ENCODE measurements around the gene SIN3A.

The SIN3A gene

GRCh38 chr15:75362642-75363249 is 88.7 kb downstream of the SIN3A start:
- H3K36me3 ChIP-seq (ENCODE audit: control insufficient read depth, insufficient read depth, low read length), result peaks cover 90% of the 10 kb centered on the region
- H3K9me3 ChIP-seq (ENCODE audit: control insufficient read depth, insufficient read depth, low read depth, low read length), result no peaks in the 10 kb centered on the region
- no peak overlapping the region for H3K4me3 ChIP-seq (ENCODE audit: low read depth, low read length)
- no peaks in the 10 kb centered on the region for H3K4me1 ChIP-seq (ENCODE audit: control insufficient read depth, insufficient read depth, low read length)
- no peaks in the 10 kb centered on the region for H3K27me3 ChIP-seq (ENCODE audit: control insufficient read depth, insufficient read depth, low read length)
- H3K9ac ChIP-seq (ENCODE audit: low read length), result no peak overlapping the region
- H3K27ac ChIP-seq (ENCODE audit: low read depth, low read length), result no peak overlapping the region

- Histone ChIP-seq H3K4me3 (ENCODE audit: low read depth, low read length) (no peak overlapping the region), H3K9ac (ENCODE audit: low read length) (no peak overlapping the region), H3K27ac (ENCODE audit: low read depth, low read length) (no peak overlapping the region), H3K9me3 (ENCODE audit: control insufficient read depth, insufficient read depth, low read depth, low read length) (no peaks in the 10 kb centered on the region), H3K4me1 (ENCODE audit: control insufficient read depth, insufficient read depth, low read length) (no peaks in the 10 kb centered on the region), H3K36me3 (ENCODE audit: control insufficient read depth, insufficient read depth, low read length) (peaks cover 87% of the 10 kb centered on the region), H3K27me3 (ENCODE audit: control insufficient read depth, insufficient read depth, low read length) (no peaks in the 10 kb centered on the region)
Measured at GRCh38 chr15:75361989-75362641, 89.4 kb downstream of the SIN3A start.

- no peak overlapping the region for H3K9ac ChIP-seq (ENCODE audit: low read length)
- peaks cover 87% of the 10 kb centered on the region for H3K36me3 ChIP-seq (ENCODE audit: control insufficient read depth, insufficient read depth, low read length)
- H3K4me3 ChIP-seq (ENCODE audit: low read depth, low read length), result no peak overlapping the region
- H3K27ac ChIP-seq (ENCODE audit: low read depth, low read length), result no peak overlapping the region
- no peaks in the 10 kb centered on the region for H3K9me3 ChIP-seq (ENCODE audit: control insufficient read depth, insufficient read depth, low read depth, low read length)
- no peaks in the 10 kb centered on the region for H3K4me1 ChIP-seq (ENCODE audit: control insufficient read depth, insufficient read depth, low read length)
- no peaks in the 10 kb centered on the region for H3K27me3 ChIP-seq (ENCODE audit: control insufficient read depth, insufficient read depth, low read length)
Measured at GRCh38 chr15:75361361-75361988, 90.0 kb downstream of the SIN3A start.

- no peaks in the 10 kb centered on the region for H3K4me1 ChIP-seq (ENCODE audit: control insufficient read depth, insufficient read depth, low read length)
- H3K9ac ChIP-seq (ENCODE audit: low read length), result no peak overlapping the region
- peaks cover 87% of the 10 kb centered on the region for H3K36me3 ChIP-seq (ENCODE audit: control insufficient read depth, insufficient read depth, low read length)
- H3K9me3 ChIP-seq (ENCODE audit: control insufficient read depth, insufficient read depth, low read depth, low read length), result no peaks in the 10 kb centered on the region
- no peak overlapping the region for H3K4me3 ChIP-seq (ENCODE audit: low read depth, low read length)
- no peaks in the 10 kb centered on the region for H3K27me3 ChIP-seq (ENCODE audit: control insufficient read depth, insufficient read depth, low read length)
- no peak overlapping the region for H3K27ac ChIP-seq (ENCODE audit: low read depth, low read length)
Measured at GRCh38 chr15:75360856-75361255, 90.6 kb downstream of the SIN3A start.

- Histone ChIP-seq H3K27me3 (ENCODE audit: control insufficient read depth, insufficient read depth, low read length) (no peaks in the 10 kb centered on the region), H3K4me3 (ENCODE audit: low read depth, low read length) (no peak overlapping the region), H3K9ac (ENCODE audit: low read length) (no peak overlapping the region), H3K9me3 (ENCODE audit: control insufficient read depth, insufficient read depth, low read depth, low read length) (no peaks in the 10 kb centered on the region), H3K27ac (ENCODE audit: low read depth, low read length) (no peak overlapping the region), H3K4me1 (ENCODE audit: control insufficient read depth, insufficient read depth, low read length) (no peaks in the 10 kb centered on the region), H3K36me3 (ENCODE audit: control insufficient read depth, insufficient read depth, low read length) (peaks cover 85% of the 10 kb centered on the region)
Measured at GRCh38 chr15:75360391-75360790, 91.1 kb downstream of the SIN3A start.

GRCh38 chr15:75359537-75360250 is 91.8 kb downstream of the SIN3A start:
- Histone ChIP-seq H3K9me3 (ENCODE audit: control insufficient read depth, insufficient read depth, low read depth, low read length) (no peaks in the 10 kb centered on the region), H3K9ac (ENCODE audit: low read length) (no peak overlapping the region), H3K36me3 (ENCODE audit: control insufficient read depth, insufficient read depth, low read length) (peaks cover 85% of the 10 kb centered on the region), H3K4me3 (ENCODE audit: low read depth, low read length) (no peak overlapping the region), H3K27ac (ENCODE audit: low read depth, low read length) (no peak overlapping the region), H3K27me3 (ENCODE audit: control insufficient read depth, insufficient read depth, low read length) (no peaks in the 10 kb centered on the region), H3K4me1 (ENCODE audit: control insufficient read depth, insufficient read depth, low read length) (no peaks in the 10 kb centered on the region)

GRCh38 chr15:75358771-75359536 is 92.5 kb downstream of the SIN3A start:
- Histone ChIP-seq H3K36me3 (ENCODE audit: control insufficient read depth, insufficient read depth, low read length) (peaks cover 81% of the 10 kb centered on the region), H3K27me3 (ENCODE audit: control insufficient read depth, insufficient read depth, low read length) (no peaks in the 10 kb centered on the region), H3K27ac (ENCODE audit: low read depth, low read length) (no peak overlapping the region), H3K4me1 (ENCODE audit: control insufficient read depth, insufficient read depth, low read length) (no peaks in the 10 kb centered on the region), H3K9me3 (ENCODE audit: control insufficient read depth, insufficient read depth, low read depth, low read length) (no peaks in the 10 kb centered on the region), H3K4me3 (ENCODE audit: low read depth, low read length) (no peak overlapping the region), H3K9ac (ENCODE audit: low read length) (no peak overlapping the region)

- Histone ChIP-seq H3K4me1 (ENCODE audit: control insufficient read depth, insufficient read depth, low read length) (no peaks in the 10 kb centered on the region), H3K27ac (ENCODE audit: low read depth, low read length) (no peak overlapping the region), H3K9ac (ENCODE audit: low read length) (no peak overlapping the region), H3K27me3 (ENCODE audit: control insufficient read depth, insufficient read depth, low read length) (no peaks in the 10 kb centered on the region), H3K9me3 (ENCODE audit: control insufficient read depth, insufficient read depth, low read depth, low read length) (no peaks in the 10 kb centered on the region), H3K4me3 (ENCODE audit: low read depth, low read length) (no peak overlapping the region), H3K36me3 (ENCODE audit: control insufficient read depth, insufficient read depth, low read length) (peaks cover 83% of the 10 kb centered on the region)
Measured at GRCh38 chr15:75357976-75358673, 93.4 kb downstream of the SIN3A start.

GRCh38 chr15:75356517-75356916 is 95.0 kb downstream of the SIN3A start:
- H3K27me3 ChIP-seq (ENCODE audit: control insufficient read depth, insufficient read depth, low read length), result no peaks in the 10 kb centered on the region
- no peak overlapping the region for H3K27ac ChIP-seq (ENCODE audit: low read depth, low read length)
- H3K4me1 ChIP-seq (ENCODE audit: control insufficient read depth, insufficient read depth, low read length), result no peaks in the 10 kb centered on the region
- no peaks in the 10 kb centered on the region for H3K9me3 ChIP-seq (ENCODE audit: control insufficient read depth, insufficient read depth, low read depth, low read length)
- peaks cover 68% of the 10 kb centered on the region for H3K36me3 ChIP-seq (ENCODE audit: control insufficient read depth, insufficient read depth, low read length)
- H3K9ac ChIP-seq (ENCODE audit: low read length), result peak overlapping the region; percentile 11
- H3K4me3 ChIP-seq (ENCODE audit: low read depth, low read length), result no peak overlapping the region

GRCh38 chr15:75356006-75356405 is 95.5 kb downstream of the SIN3A start:
- no peaks in the 10 kb centered on the region for H3K27me3 ChIP-seq (ENCODE audit: control insufficient read depth, insufficient read depth, low read length)
- H3K9ac ChIP-seq (ENCODE audit: low read length), result peak overlapping the region; percentile 11

More at GRCh38 chr15:75356006-75356405, 95.5 kb downstream of the SIN3A start:
- no peaks in the 10 kb centered on the region for H3K9me3 ChIP-seq (ENCODE audit: control insufficient read depth, insufficient read depth, low read depth, low read length)
- peaks cover 63% of the 10 kb centered on the region for H3K36me3 ChIP-seq (ENCODE audit: control insufficient read depth, insufficient read depth, low read length)
- no peaks in the 10 kb centered on the region for H3K4me1 ChIP-seq (ENCODE audit: control insufficient read depth, insufficient read depth, low read length)
- H3K27ac ChIP-seq (ENCODE audit: low read depth, low read length), result no peak overlapping the region
- H3K4me3 ChIP-seq (ENCODE audit: low read depth, low read length), result no peak overlapping the region
